GM18505 (cell line): ENCODE measurements around the gene HIC1.

ENCODE experiments used
- ATAC-seq: cut with Tn5 transposase; IDR thresholded peaks from one replicate; pipeline ENCODE4 v1.9.1; 2021; ENCODE audit not compliant: unreplicated experiment
- POLR2A ChIP-seq: IDR thresholded peaks from 4 replicates; pipeline ENCODE4 v1.6.1; 2011; ENCODE audit warnings: borderline replicate concordance; ENCODE audit not compliant: insufficient read depth, insufficient read length; ENCODE audit errors: extremely low read depth

HIC1 gene

GRCh38 chr17:2057760-2058585, 3.1 kb downstream of the HIC1 start:
- peak; percentile 22 for TF ChIP-seq POLR2A
- no peak for ATAC-seq

DNA sequence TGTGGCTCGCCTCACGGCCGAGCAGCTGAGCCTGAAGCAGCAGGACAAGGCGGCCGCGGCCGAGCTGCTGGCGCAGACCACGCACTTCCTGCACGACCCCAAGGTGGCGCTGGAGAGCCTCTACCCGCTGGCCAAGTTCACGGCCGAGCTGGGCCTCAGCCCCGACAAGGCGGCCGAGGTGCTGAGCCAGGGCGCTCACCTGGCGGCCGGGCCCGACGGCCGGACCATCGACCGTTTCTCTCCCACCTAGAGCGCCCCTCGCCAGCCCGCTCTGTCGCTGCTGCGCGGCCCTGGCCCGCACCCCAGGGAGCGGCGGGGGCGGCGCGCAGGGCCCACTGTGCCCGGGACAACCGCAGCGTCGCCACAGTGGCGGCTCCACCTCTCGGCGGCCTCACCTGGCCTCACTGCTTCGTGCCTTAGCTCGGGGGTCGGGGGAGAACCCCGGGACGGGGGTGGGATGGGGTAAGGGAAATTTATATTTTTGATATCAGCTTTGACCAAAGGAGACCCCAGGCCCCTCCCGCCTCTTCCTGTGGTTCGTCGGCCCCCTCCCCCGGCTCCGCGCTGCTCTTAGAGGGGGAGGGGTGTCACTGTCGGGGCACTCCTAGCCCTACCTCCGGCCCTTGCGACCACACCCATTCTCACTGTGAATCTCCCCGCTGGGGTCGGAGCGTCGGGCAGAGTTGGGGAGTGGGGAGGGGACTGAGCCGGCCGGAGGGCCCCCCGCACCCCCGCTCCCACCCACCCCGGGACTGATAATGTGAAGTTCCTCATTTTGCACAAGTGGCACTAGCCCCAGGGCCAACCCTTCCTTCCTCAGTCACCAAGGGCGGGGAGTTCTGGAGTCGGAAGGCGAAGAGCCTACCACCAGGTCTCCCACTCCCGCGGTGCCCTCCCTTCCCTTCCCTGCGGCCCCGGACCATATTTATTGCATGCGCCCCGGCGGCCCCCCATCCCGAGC, 4.0 kb downstream of the HIC1 start:
- no peak for ATAC-seq
- peak; percentile 26 for TF ChIP-seq POLR2A

DNA sequence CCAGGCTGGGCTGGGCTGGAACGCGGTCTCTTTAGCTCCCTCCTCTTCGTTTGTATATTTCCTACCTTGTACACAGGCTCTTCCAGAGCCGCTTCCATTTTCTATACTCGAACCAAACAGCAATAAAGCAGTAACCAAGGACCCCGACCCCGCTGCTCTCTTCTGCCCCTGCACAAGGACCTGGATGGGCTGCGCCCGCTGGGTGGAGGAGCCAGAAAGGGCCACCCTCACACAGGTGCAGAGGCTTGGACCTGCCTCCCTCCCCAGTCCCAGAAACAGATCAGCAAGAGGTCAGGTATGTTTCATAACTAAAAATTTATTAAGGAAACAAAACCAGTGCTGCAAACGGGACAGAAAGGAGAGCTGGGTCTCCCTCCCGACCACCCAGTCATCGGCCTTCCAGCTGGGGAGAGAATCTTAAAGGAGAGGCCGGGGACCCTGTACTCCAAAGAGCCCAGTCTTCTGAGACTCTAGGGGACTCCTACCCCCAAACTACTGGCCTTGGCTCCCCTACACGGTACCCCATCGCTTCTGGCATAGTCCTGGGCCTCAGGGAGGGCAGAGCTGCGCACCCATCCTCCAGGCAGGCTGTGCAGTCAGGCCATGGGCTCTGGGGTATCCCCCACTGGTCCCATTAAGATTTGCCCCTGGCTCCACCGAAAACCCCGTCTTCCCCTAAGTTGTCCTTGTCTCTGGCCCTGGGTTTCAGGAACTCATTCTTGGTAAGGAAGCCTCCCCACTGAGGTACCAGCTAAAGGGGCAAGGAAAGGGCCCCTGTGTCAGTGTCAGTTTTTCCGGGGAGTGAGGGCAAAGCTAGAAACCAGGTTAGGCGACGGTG, 4.9 kb downstream of the HIC1 start:
- no peak for ATAC-seq
- no peak for TF ChIP-seq POLR2A

DNA sequence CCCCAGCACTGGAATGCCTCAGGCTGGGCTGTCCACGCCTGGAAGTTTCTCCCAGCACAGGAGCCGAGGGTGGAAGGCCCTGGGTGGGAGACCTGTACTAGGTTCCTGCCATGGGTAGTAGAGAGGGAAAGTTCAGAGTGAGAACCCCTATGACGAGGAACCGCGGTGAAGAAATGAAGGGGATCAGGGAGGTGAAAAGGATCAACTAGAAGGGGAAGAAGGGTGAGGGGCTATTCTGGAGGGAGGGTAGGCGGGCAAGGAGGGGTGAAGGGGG, 5.4 kb downstream of the HIC1 start:
- no peak for ATAC-seq
- TF ChIP-seq POLR2A: no peak

DNA sequence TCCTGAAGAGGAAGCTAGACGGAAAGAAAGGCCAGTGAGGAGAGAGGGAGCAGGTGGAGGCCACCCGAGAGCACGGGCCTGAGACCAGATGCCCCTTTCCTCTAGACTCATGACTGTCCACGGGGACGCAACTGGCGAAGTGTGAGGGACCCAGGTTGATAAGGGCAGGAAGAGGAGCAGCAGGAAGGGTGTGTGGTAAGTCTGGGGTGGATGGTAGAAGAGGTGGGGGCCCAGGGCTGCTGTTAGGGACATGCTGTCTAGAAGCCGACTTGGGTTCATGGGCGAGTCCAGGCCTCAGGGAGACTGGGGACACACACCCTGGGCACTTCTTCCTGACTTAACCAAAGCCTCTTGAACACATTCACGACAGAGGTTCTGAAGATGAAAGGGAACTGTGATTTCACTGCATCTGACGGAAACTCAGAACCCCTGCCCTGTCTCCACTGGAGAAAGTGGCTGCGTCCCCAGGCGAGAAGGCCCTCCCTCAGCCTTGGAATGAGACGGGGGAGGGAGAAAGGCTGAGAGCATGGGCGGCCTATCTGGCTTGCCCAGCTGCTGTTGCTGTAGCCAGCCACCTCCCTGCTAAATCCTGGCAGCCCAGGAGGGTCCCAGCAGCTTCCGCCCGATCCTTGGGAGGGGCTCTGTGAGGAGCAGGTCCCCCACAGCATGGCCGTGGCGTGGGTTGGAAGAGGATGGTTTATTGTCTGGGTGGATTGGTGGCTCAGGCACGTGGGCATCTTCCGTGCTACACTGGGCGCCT, 6.0 kb downstream of the HIC1 start:
- no peak for ATAC-seq
- no peak for TF ChIP-seq POLR2A

DNA sequence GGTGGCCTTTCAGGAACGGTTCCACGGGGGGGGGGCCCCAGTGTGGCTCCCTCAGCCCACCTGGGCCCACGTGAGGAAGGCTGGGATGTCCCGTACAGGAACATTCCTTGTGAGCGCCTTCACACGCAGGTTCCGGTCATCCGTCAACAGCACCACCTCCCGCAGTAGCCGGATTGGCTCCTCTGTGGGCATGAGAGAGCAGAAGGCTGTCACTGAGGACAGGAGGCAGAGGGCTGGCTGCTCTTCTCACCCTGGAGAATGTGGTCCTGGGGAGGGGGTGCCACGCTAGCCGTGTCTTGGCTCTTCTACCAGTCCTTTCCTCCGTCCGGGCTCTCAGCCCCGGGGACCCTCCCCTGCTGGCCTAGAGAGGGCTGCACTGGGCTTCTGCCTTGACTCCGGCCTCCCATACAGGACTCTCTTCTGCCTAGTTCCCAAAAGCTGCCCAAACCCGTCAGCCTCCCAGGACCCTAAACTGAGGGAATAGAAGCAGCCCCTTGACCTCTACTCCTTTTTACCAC, 6.6 kb downstream of the HIC1 start:
- no peak for TF ChIP-seq POLR2A
- no peak for ATAC-seq

- ATAC-seq: no peak
- TF ChIP-seq POLR2A: no peak
Observed at GRCh38 chr17:2062571-2063183, 7.8 kb downstream of the HIC1 start.

DNA sequence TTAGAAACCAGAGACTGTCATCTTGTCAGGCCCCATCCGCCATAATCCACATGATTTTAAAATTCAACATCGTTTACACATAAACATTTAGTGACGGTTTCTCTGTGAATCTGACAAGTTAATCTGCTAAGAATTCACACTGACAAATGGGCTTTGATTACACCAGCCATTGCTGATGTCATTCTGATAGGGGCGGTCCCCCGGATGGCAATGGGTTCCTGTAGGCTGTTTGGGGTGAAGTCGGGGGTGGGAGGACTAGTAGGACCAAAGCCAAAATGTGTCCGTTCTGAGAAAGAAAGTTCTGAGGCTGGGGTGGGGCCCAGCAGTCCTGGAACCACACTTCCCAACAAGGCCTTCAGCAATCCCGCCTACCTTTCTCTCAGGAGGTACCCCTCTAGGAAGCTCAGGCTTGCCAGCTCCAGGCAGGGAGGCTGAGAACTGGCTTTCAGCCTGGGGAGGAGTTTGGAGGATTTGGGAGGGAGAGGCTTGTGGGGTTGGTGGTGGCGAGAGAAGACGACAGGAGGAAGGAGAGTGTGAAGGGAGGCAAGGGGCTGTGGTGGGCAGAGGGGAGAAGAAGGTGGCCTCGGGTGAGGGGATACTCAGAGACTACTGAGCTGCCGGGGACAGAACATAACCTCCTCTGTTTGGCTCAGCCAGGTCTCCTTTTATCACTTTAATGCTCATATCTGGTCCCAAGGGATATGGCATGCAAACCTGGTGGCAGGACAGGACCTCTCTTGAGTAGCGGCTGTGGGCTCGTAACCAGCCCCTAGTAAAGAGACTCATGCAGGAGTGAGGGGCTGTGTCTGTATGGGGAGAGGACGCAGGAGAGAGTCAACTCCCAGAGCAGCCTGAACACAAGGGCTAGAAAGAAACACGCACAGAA, 8.6 kb downstream of the HIC1 start:
- no peak for ATAC-seq
- no peak for TF ChIP-seq POLR2A

DNA sequence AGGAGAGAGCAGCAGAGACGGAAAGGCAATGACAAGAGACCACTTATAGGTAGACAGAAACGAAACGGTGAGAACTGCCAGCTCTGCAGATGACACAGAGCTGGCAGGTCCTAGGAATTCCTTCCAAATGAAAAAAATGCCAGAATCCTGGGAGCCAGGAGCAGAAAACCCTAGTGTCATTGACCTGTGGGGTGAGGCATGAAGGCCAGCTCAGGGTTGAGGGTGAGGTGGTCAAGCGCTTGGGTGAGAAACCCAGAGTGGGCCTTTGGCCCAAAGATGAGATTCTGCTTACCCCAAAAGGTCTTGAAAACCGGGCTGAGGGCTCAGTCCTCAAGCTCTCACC, 9.2 kb downstream of the HIC1 start:
- TF ChIP-seq POLR2A: no peak
- no peak for ATAC-seq

DNA sequence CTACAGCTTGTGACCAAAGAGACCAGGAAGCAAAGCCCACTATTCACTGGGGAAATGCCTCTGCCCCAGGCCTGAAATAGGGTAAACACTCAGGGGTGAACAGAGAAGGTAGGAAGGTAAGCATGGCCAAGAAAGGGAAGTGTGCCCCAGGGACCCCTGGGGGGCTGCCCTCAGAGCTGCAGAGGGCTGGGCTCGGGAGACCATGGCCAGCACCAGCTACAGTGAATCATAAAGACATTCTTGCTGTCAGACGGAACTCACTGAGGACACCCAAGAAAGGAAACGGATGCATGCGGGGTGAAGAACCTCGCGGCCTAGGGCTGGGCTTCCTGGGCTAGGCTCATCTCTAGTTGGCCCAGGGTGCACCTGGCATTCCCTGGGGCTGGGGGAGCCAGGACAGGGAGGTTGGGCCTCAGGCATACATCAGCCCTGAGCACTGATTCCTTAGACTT, 9.6 kb downstream of the HIC1 start:
- TF ChIP-seq POLR2A: no peak
- no peak for ATAC-seq

- ATAC-seq: no peak
- peak; percentile 19 for TF ChIP-seq POLR2A
Observed at GRCh38 chr17:2064980-2065785, 10.3 kb downstream of the HIC1 start.

DNA sequence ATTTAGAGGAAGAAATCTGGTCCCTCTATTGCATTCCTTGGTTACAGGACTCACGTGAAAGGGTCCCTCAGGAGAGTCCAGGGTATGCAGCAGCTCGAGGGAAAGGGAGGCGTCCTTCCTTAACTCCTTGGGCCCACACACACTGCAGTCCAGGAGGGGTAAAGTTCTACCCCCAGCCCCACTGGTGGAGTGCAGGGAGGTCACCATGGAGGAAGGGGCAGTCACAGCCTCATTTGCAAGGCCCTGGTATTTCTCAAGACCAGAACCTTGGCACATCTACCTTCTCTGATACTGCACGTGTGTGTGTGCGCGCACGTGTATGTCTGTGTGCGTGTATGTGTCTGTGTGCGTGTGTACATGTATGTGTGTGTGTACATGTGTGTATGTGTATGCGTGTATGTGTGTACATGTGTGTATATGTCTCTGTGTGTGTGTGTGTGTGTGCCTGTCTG, 11.1 kb downstream of the HIC1 start:
- no peak for ATAC-seq
- TF ChIP-seq POLR2A: no peak
